Skeletal muscle tissue (tissue), 4 donors: ENCODE data around the gene LHPP. TPM values are rescaled to one million over a fixed set of nuclear protein-coding genes. Genes with fewer than 3 reads are reported as not detected.
A peak's percentile ranks its signal among the peaks of the same experiment; 100 is the strongest.
"Not testable (repeated sequence)": the region's sequence is repeated elsewhere in the genome, so short reads cannot be mapped to it uniquely, and the experiment has no call there.

Experiments
- H3K27ac ChIP-seq: one replicate; pipeline ENCODE4 v1.7.0; 2013; ENCODE audit warnings: mild to moderate bottlenecking, low read depth, low read length, inconsistent platforms
- H3K27me3 ChIP-seq, 3 donors: one replicate each; pipeline ENCODE4 v1.7.0; 2013; ENCODE audit warnings: low read length in 3 of 3; ENCODE audit not compliant: control insufficient read depth in 3 of 3, insufficient read depth in 3 of 3
- H3K36me3 ChIP-seq, 3 donors: one replicate each; pipeline ENCODE4 v1.7.0; 2013; ENCODE audit warnings: low read length in 3 of 3; ENCODE audit not compliant: control insufficient read depth in 3 of 3, insufficient read depth in 3 of 3
- H3K4me1 ChIP-seq, 3 donors: one replicate each; pipeline ENCODE4 v1.7.0; 2013; ENCODE audit warnings: low read length in 3 of 3, mild to moderate bottlenecking in 3 of 3; ENCODE audit not compliant: control insufficient read depth in 3 of 3, insufficient read depth in 3 of 3
- H3K4me3 ChIP-seq, 3 donors: one replicate each; pipeline ENCODE4 v1.7.0; 2013; ENCODE audit warnings: low read length in 3 of 3
- H3K9ac ChIP-seq, 3 donors: one replicate each; pipeline ENCODE4 v1.7.0; 2013; ENCODE audit warnings: low read length in 3 of 3, mild to moderate bottlenecking in 3 of 3, moderate library complexity in 2 of 3, low read depth in 1 of 3
- H3K9me3 ChIP-seq, 3 donors: one replicate each; pipeline ENCODE4 v1.7.0; 2013; ENCODE audit warnings: low read length in 3 of 3; ENCODE audit not compliant: control insufficient read depth in 3 of 3
- total RNA-seq: library from RNA; depleted of rRNA; stranded (reverse); fragments of >200 nt; gene quantifications from one replicate; pipeline ENCODE4 v1.2.3, GENCODE V29; 2014
- donor health status: Osteomylitis.

The LHPP gene
- total RNA-seq, 1 donor from 2014 or later: 4.2 TPM

- H3K4me3 ChIP-seq, H3K9ac ChIP-seq, H3K27ac ChIP-seq, H3K9me3 ChIP-seq, H3K27me3 ChIP-seq, H3K36me3 ChIP-seq: not testable (repeated sequence)
- H3K4me1 ChIP-seq: peaks cover 11 to 30% (median 17%) of the 10 kb centered on the region in 3 donors
These were observed 87.5 kb downstream of the LHPP start for GRCh38 chr10:124549171-124549570.

GRCh38 chr10:124550293-124551034 lies 88.8 kb downstream of the LHPP start:
- H3K4me1 ChIP-seq: peaks cover 11 to 30% (median 17%) of the 10 kb centered on the region in 3 donors
- H3K9me3 ChIP-seq: no peaks in the 10 kb centered on the region
- no peak overlapping the region for H3K4me3 ChIP-seq
- H3K9ac ChIP-seq: peak overlapping the region in 1 of 3 donors; percentile 16
- no peaks in the 10 kb centered on the region for H3K27me3 ChIP-seq
- no peaks in the 10 kb centered on the region for H3K36me3 ChIP-seq
- H3K27ac ChIP-seq: no peak overlapping the region

- Histone ChIP-seq H3K36me3 (no peaks in the 10 kb centered on the region), H3K4me3 (no peak overlapping the region), H3K27me3 (no peaks in the 10 kb centered on the region), H3K9ac (no peak overlapping the region), H3K4me1 (peaks cover 11 to 30% (median 17%) of the 10 kb centered on the region in 3 donors), H3K27ac (no peak overlapping the region), H3K9me3 (no peaks in the 10 kb centered on the region)
These were observed 89.5 kb downstream of the LHPP start for GRCh38 chr10:124551097-124551496.

- Histone ChIP-seq H3K4me1 (peaks cover 11 to 30% (median 17%) of the 10 kb centered on the region in 3 donors), H3K27me3 (no peaks in the 10 kb centered on the region), H3K9ac (peak overlapping the region in 1 of 3 donors; percentile 33), H3K36me3 (no peaks in the 10 kb centered on the region), H3K9me3 (no peaks in the 10 kb centered on the region), H3K27ac (no peak overlapping the region), H3K4me3 (no peak overlapping the region)
These were observed 90.1 kb downstream of the LHPP start for GRCh38 chr10:124551755-124552154.

GRCh38 chr10:124552691-124553276 lies 91.2 kb downstream of the LHPP start:
- no peak overlapping the region for H3K4me3 ChIP-seq
- no peaks in the 10 kb centered on the region for H3K36me3 ChIP-seq
- no peak overlapping the region for H3K27ac ChIP-seq
- H3K9ac ChIP-seq: no peak overlapping the region
- no peaks in the 10 kb centered on the region for H3K27me3 ChIP-seq
- H3K9me3 ChIP-seq: no peaks in the 10 kb centered on the region
- H3K4me1 ChIP-seq: peaks cover 5 to 26% (median 12%) of the 10 kb centered on the region in 3 donors

GRCh38 chr10:124554085-124554858 lies 92.6 kb downstream of the LHPP start:
- no peak overlapping the region for H3K4me3 ChIP-seq
- H3K27ac ChIP-seq: no peak overlapping the region
- no peaks in the 10 kb centered on the region for H3K36me3 ChIP-seq
- H3K9ac ChIP-seq: no peak overlapping the region
- peaks cover 8 to 32% (median 21%) of the 10 kb centered on the region in 3 donors for H3K4me1 ChIP-seq
- H3K27me3 ChIP-seq: no peaks in the 10 kb centered on the region
- H3K9me3 ChIP-seq: no peaks in the 10 kb centered on the region

- Histone ChIP-seq H3K9ac (no peak overlapping the region), H3K36me3 (no peaks in the 10 kb centered on the region), H3K27ac (no peak overlapping the region), H3K27me3 (no peaks in the 10 kb centered on the region), H3K4me1 (peaks cover 29 to 45% (median 40%) of the 10 kb centered on the region in 3 donors), H3K9me3 (no peaks in the 10 kb centered on the region), H3K4me3 (no peak overlapping the region)
These were observed 95.5 kb downstream of the LHPP start for GRCh38 chr10:124557167-124557566.

- Histone ChIP-seq H3K9ac (no peak overlapping the region), H3K27ac (no peak overlapping the region), H3K9me3 (no peaks in the 10 kb centered on the region), H3K4me1 (peaks cover 29 to 43% (median 40%) of the 10 kb centered on the region in 3 donors), H3K4me3 (no peak overlapping the region), H3K36me3 (no peaks in the 10 kb centered on the region), H3K27me3 (no peaks in the 10 kb centered on the region)
These were observed 96.2 kb downstream of the LHPP start for GRCh38 chr10:124557648-124558338.

GRCh38 chr10:124558339-124559321 lies 97.0 kb downstream of the LHPP start:
- no peak overlapping the region for H3K9ac ChIP-seq
- H3K4me1 ChIP-seq: peaks cover 29 to 43% (median 40%) of the 10 kb centered on the region in 3 donors
- H3K4me3 ChIP-seq: no peak overlapping the region
- no peaks in the 10 kb centered on the region for H3K9me3 ChIP-seq
- no peaks in the 10 kb centered on the region for H3K27me3 ChIP-seq
- no peaks in the 10 kb centered on the region for H3K36me3 ChIP-seq
- peak overlapping the region; percentile 51 for H3K27ac ChIP-seq
